GM12801 (cell line): ENCODE measurements around the gene ATP5PD.

Experiments
- CTCF ChIP-seq: IDR thresholded peaks from one replicate; pipeline ENCODE4 v1.5.1; 2011; ENCODE audit warnings: control low read depth; ENCODE audit not compliant: insufficient read length; ENCODE audit errors: extremely low read depth

Gene ATP5PD

GRCh38 chr17:74995847-74996246, 50.9 kb downstream of the ATP5PD start:
- no peak for TF ChIP-seq CTCF

- no peak for TF ChIP-seq CTCF
These were observed 52.3 kb downstream of the ATP5PD start for GRCh38 chr17:74994440-74994839.

- no peak for TF ChIP-seq CTCF
These were observed 54.5 kb downstream of the ATP5PD start for GRCh38 chr17:74992223-74992622.

GRCh38 chr17:74990581-74991105, 56.1 kb downstream of the ATP5PD start:
- TF ChIP-seq CTCF: no peak
